ENCODE results near the gene SLC39A11.

GRCh38 chr17:72946696-72947095 is 145.8 kb downstream of the SLC39A11 start:
- TF ChIP-seq CTCF (IDR thresholded peaks at IDR 0.05; ENCODE audit: poor library complexity, severe bottlenecking) = no peak
- TF ChIP-seq, protein P1, sequence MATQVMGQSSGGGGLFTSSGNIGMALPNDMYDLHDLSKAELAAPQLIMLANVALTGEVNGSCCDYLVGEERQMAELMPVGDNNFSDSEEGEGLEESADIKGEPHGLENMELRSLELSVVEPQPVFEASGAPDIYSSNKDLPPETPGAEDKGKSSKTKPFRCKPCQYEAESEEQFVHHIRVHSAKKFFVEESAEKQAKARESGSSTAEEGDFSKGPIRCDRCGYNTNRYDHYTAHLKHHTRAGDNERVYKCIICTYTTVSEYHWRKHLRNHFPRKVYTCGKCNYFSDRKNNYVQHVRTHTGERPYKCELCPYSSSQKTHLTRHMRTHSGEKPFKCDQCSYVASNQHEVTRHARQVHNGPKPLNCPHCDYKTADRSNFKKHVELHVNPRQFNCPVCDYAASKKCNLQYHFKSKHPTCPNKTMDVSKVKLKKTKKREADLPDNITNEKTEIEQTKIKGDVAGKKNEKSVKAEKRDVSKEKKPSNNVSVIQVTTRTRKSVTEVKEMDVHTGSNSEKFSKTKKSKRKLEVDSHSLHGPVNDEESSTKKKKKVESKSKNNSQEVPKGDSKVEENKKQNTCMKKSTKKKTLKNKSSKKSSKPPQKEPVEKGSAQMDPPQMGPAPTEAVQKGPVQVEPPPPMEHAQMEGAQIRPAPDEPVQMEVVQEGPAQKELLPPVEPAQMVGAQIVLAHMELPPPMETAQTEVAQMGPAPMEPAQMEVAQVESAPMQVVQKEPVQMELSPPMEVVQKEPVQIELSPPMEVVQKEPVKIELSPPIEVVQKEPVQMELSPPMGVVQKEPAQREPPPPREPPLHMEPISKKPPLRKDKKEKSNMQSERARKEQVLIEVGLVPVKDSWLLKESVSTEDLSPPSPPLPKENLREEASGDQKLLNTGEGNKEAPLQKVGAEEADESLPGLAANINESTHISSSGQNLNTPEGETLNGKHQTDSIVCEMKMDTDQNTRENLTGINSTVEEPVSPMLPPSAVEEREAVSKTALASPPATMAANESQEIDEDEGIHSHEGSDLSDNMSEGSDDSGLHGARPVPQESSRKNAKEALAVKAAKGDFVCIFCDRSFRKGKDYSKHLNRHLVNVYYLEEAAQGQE (IDR thresholded peaks at IDR 0.05; ENCODE audit: borderline replicate concordance) = no peak
- no peak for TF ChIP-seq POLR2AphosphoS5 (IDR thresholded peaks at IDR 0.05)
- no peak for TF ChIP-seq EP300 (conservative IDR thresholded peaks at IDR 0.05; ENCODE audit: poor library complexity, severe bottlenecking)
- TF ChIP-seq EZH2 (IDR thresholded peaks at IDR 0.05; ENCODE audit: borderline replicate concordance, insufficient read depth, low read length, poor library complexity, severe bottlenecking) = no peak
- TF ChIP-seq RAD21 (conservative IDR thresholded peaks at IDR 0.05) = no peak
